Fibroblast of lung (primary cell): ENCODE results near the gene PRLR. TPM values are rescaled to one million over a fixed set of nuclear protein-coding genes. Genes with fewer than 3 reads are reported as not detected.

Source experiments
- polyA plus RNA-seq, 2 donors: library from polyadenylated mRNA; depleted of rRNA in 1 of 2; stranded (reverse) in 1 of 2; unstranded in 1 of 2; fragments of >200 nt; gene quantifications; 2 replicates each; pipeline ENCODE4 v1.2.1, GENCODE V29; 2011 to 2012; ENCODE audit warnings: missing spikeins in 1 of 2
- total RNA-seq: library from RNA; depleted of rRNA; stranded (reverse); fragments of >200 nt; gene quantifications from 2 replicates; pipeline ENCODE4 v1.2.1, GENCODE V29; 2014

PRLR gene
- total and polyA plus RNA-seq, 2 donors (not counting 1 experiment from before 2014, with no cell fraction given), result 0.33 to 0.41 TPM

Other genes starting within 250 kb of the PRLR start
- gene AGXT2, start 182.5 kb downstream of the PRLR start, total RNA-seq, result not detected in 2 replicates
- gene AGXT2, start 182.5 kb downstream of the PRLR start, polyA plus RNA-seq, result not detected in 2 replicates